Hepatocyte (in vitro differentiated cells): Measurements from ENCODE around the gene PIM3.

Experiments used
- CTCF ChIP-seq: fragments of 200-600 bp; sonication (generic); IDR thresholded peaks from 2 replicates; pipeline ENCODE4 v1.5.1; 2016; ENCODE audit warnings: antibody characterized with exemption, mild to moderate bottlenecking; ENCODE audit not compliant: poor library complexity
- EZH2 ChIP-seq: fragments of 200-600 bp; sonication (generic); IDR thresholded peaks from 2 replicates; pipeline ENCODE4 v1.6.1; 2016; ENCODE audit warnings: antibody characterized with exemption, mild to moderate bottlenecking, borderline replicate concordance

GRCh38 chr22:49928185-49928495, 32.4 kb upstream of the PIM3 start:
- TF ChIP-seq EZH2 (no peak), CTCF (no peak)
